GM21723 (cell line): ENCODE results near the gene UBE2D2.

Experiments
- ATAC-seq: cut with Tn5 transposase; IDR thresholded peaks from one replicate; pipeline ENCODE4 v1.9.1; 2021; ENCODE audit warnings: mild to moderate bottlenecking, moderate library complexity; ENCODE audit not compliant: unreplicated experiment

Gene UBE2D2

GRCh38 chr5:139671096-139671841, 110.1 kb downstream of the UBE2D2 start:
- ATAC-seq, result no peak

- ATAC-seq, result no peak
These were observed 114.1 kb downstream of the UBE2D2 start for GRCh38 chr5:139675213-139675612.

- no peak for ATAC-seq
These were observed 114.7 kb downstream of the UBE2D2 start for GRCh38 chr5:139675825-139676224.

- no peak for ATAC-seq
These were observed 115.3 kb downstream of the UBE2D2 start for GRCh38 chr5:139676406-139676805.

GRCh38 chr5:139676951-139677735, 116.0 kb downstream of the UBE2D2 start:
- ATAC-seq, result no peak
